NCI-H2107 treated with DMSO at 0.1 percent for 48 hours (cell line): ENCODE measurements around the gene OR10K1.
"Not testable (repeated sequence)": the region's sequence is repeated elsewhere in the genome, so short reads cannot be mapped to it uniquely, and the experiment has no call there.

Source experiments
- DNase-seq: peaks from one replicate; lab custom pipeline; 2025; ENCODE audit not compliant: unreplicated experiment; lab: John Stamatoyannopoulos, UW

The OR10K1 gene

GRCh38 chr1:158461534-158461933, at the start of gene OR10K1:
OR10K1 (plus strand) TSS chr1:158461834; CDS start chr1:158465562, 3,728 bp downstream.
- DNase-seq, result no peak

- DNase-seq, result no peak
Measured at GRCh38 chr1:158414651-158415345, 46.8 kb upstream of the OR10K1 start.

GRCh38 chr1:158417586-158417985, 44.0 kb upstream of the OR10K1 start:
- no peak for DNase-seq

- no peak for DNase-seq
Measured at GRCh38 chr1:158422212-158422611, 39.4 kb upstream of the OR10K1 start.

- no peak for DNase-seq
Measured at GRCh38 chr1:158425027-158425426, 36.6 kb upstream of the OR10K1 start.

- no peak for DNase-seq
Measured at GRCh38 chr1:158426137-158426536, 35.5 kb upstream of the OR10K1 start, which contains the start of gene OR10K2. OR10K2 (minus strand) TSS chr1:158426237; CDS start chr1:158420866, 5,371 bp downstream.

- DNase-seq, result not testable (repeated sequence)
Measured at GRCh38 chr1:158430163-158430562, 31.5 kb upstream of the OR10K1 start.

GRCh38 chr1:158434741-158435140, 26.9 kb upstream of the OR10K1 start:
- DNase-seq, result no peak

- no peak for DNase-seq
Measured at GRCh38 chr1:158445376-158445775, 16.3 kb upstream of the OR10K1 start.

GRCh38 chr1:158454537-158454936, 7.1 kb upstream of the OR10K1 start:
- DNase-seq, result no peak

GRCh38 chr1:158457246-158457645, 4.4 kb upstream of the OR10K1 start:
- DNase-seq, result no peak

- DNase-seq, result no peak
Measured at GRCh38 chr1:158458263-158458662, 3.4 kb upstream of the OR10K1 start.

GRCh38 chr1:158471920-158472319, 10.3 kb downstream of the OR10K1 start, which contains the start of gene OR10R2:
OR10R2 (plus strand) TSS chr1:158472220; CDS start chr1:158472326, 106 bp downstream.
- DNase-seq, result no peak

- DNase-seq, result no peak
Measured at GRCh38 chr1:158485455-158485854, 23.8 kb downstream of the OR10K1 start.

- no peak for DNase-seq
Measured at GRCh38 chr1:158491316-158491715, 29.7 kb downstream of the OR10K1 start.

- DNase-seq, result no peak
Measured at GRCh38 chr1:158493054-158493453, 31.4 kb downstream of the OR10K1 start.

GRCh38 chr1:158494796-158495195, 33.2 kb downstream of the OR10K1 start:
- no peak for DNase-seq

GRCh38 chr1:158496374-158496773, 34.7 kb downstream of the OR10K1 start:
- DNase-seq, result no peak

GRCh38 chr1:158506369-158506987, 44.8 kb downstream of the OR10K1 start:
- no peak for DNase-seq

GRCh38 chr1:158507511-158507910, 45.9 kb downstream of the OR10K1 start:
- DNase-seq, result no peak

- DNase-seq, result no peak
Measured at GRCh38 chr1:158509471-158510156, 48.0 kb downstream of the OR10K1 start.

GRCh38 chr1:158516966-158517365, 55.3 kb downstream of the OR10K1 start:
- DNase-seq, result no peak
